H9 (cell line): Measurements from ENCODE around the gene SMCO4. TPM values are rescaled to one million over a fixed set of nuclear protein-coding genes. Genes with fewer than 3 reads are reported as not detected.

Source experiments
- DNase-seq: peaks from one replicate; pipeline ENCODE4 v3.0.0-alpha.2; 2017
- H2AFZ ChIP-seq: one replicate; pipeline ENCODE4 v1.6.1; 2013; ENCODE audit warnings: mild to moderate bottlenecking, low read length, control low read depth, moderate library complexity
- H2AK5ac ChIP-seq: 2 replicates; pipeline ENCODE4 v1.6.1; 2013; ENCODE audit warnings: low read length, control low read depth, mixed read lengths; ENCODE audit not compliant: insufficient read length
- H2BK120ac ChIP-seq: one replicate; pipeline ENCODE4 v1.6.1; 2013; ENCODE audit warnings: low read depth, mild to moderate bottlenecking, low read length, control low read depth, inconsistent platforms; ENCODE audit not compliant: poor library complexity, severe bottlenecking
- H2BK12ac ChIP-seq: 2 replicates; pipeline ENCODE4 v1.6.1; 2013; ENCODE audit warnings: low read length, control low read depth, mixed read lengths, low read depth; ENCODE audit not compliant: insufficient read length
- H2BK15ac ChIP-seq: 2 replicates; pipeline ENCODE4 v1.6.1; 2013; ENCODE audit warnings: low read depth, low read length, control low read depth
- H2BK20ac ChIP-seq: one replicate; pipeline ENCODE4 v1.6.1; 2013; ENCODE audit warnings: low read depth, mild to moderate bottlenecking, low read length, control low read depth, inconsistent platforms; ENCODE audit not compliant: poor library complexity, severe bottlenecking
- H2BK5ac ChIP-seq: 2 replicates; pipeline ENCODE4 v1.6.1; 2013; ENCODE audit warnings: low read length, control low read depth, mixed read lengths; ENCODE audit not compliant: insufficient read length
- H3K14ac ChIP-seq: 2 replicates; pipeline ENCODE4 v1.6.1; 2013; ENCODE audit warnings: low read length, control low read depth; ENCODE audit not compliant: insufficient read depth
- H3K18ac ChIP-seq: 2 replicates; pipeline ENCODE4 v1.6.1; 2013; ENCODE audit warnings: low read depth, mild to moderate bottlenecking, mixed read lengths, low read length, control low read depth; ENCODE audit not compliant: insufficient read length
- H3K23ac ChIP-seq: 2 replicates; pipeline ENCODE4 v1.6.1; 2013; ENCODE audit warnings: low read length, control low read depth, mixed read lengths, low read depth; ENCODE audit not compliant: insufficient read length
- H3K23me2 ChIP-seq: 2 replicates; pipeline ENCODE4 v1.6.1; 2013; ENCODE audit warnings: low read depth, mild to moderate bottlenecking, mixed read lengths, low read length, control low read depth; ENCODE audit not compliant: insufficient read length, poor library complexity, severe bottlenecking
- H3K27ac ChIP-seq: 2 replicates; pipeline ENCODE4 v1.5.1; 2013; ENCODE audit warnings: low read length, control low read depth, mixed read lengths, low read depth; ENCODE audit not compliant: insufficient read length
- H3K27me3 ChIP-seq: 2 replicates; pipeline ENCODE4 v1.6.1; 2013; ENCODE audit warnings: low read length, control low read depth, inconsistent platforms; ENCODE audit not compliant: insufficient read depth
- H3K4ac ChIP-seq: 2 replicates; pipeline ENCODE4 v1.6.1; 2013; ENCODE audit warnings: low read depth, mild to moderate bottlenecking, control low read depth, inconsistent platforms, low read length, moderate library complexity
- H3K4me1 ChIP-seq: 2 replicates; pipeline ENCODE4 v1.6.1; 2013; ENCODE audit warnings: low read length, control low read depth, inconsistent platforms; ENCODE audit not compliant: insufficient read depth
- H3K4me2 ChIP-seq: 2 replicates; pipeline ENCODE4 v1.6.1; 2013; ENCODE audit warnings: low read length, control low read depth, mixed read lengths; ENCODE audit not compliant: insufficient read length, insufficient read depth
- H3K56ac ChIP-seq: 2 replicates; pipeline ENCODE4 v1.6.1; 2013; ENCODE audit warnings: low read depth, mild to moderate bottlenecking, mixed read lengths, low read length, control low read depth; ENCODE audit not compliant: insufficient read length
- H3K79me1 ChIP-seq: 2 replicates; pipeline ENCODE4 v1.6.1; 2013; ENCODE audit warnings: low read depth, mild to moderate bottlenecking, moderate library complexity, low read length, control low read depth, inconsistent platforms; ENCODE audit not compliant: insufficient read depth, poor library complexity, severe bottlenecking
- H3K79me2 ChIP-seq: 2 replicates; pipeline ENCODE4 v1.6.1; 2013; ENCODE audit warnings: low read length, control low read depth, inconsistent platforms; ENCODE audit not compliant: insufficient read depth
- H3K9ac ChIP-seq: 2 replicates; pipeline ENCODE4 v1.6.1; 2013; ENCODE audit warnings: low read length, control low read depth, mixed read lengths; ENCODE audit not compliant: insufficient read length; ENCODE audit errors: extremely low read depth
- H3K9me3 ChIP-seq: one replicate; pipeline ENCODE4 v1.6.1; 2013; ENCODE audit warnings: low read depth, low read length, inconsistent platforms; ENCODE audit not compliant: control insufficient read depth
- H3T11ph ChIP-seq: one replicate; pipeline ENCODE4 v1.6.1; 2013; ENCODE audit warnings: mild to moderate bottlenecking, low read length, control low read depth, inconsistent platforms
- H4K20me1 ChIP-seq: one replicate; pipeline ENCODE4 v1.6.1; 2013; ENCODE audit not compliant: control insufficient read depth, insufficient read length, insufficient read depth
- H4K5ac ChIP-seq: 2 replicates; pipeline ENCODE4 v1.6.1; 2013; ENCODE audit warnings: low read depth, mild to moderate bottlenecking, mixed read lengths, low read length, control low read depth; ENCODE audit not compliant: insufficient read length
- H4K8ac ChIP-seq: replicated peaks from 2 replicates; pipeline ENCODE4 v1.6.1; 2013; ENCODE audit warnings: low read length, control low read depth, mixed read lengths, low read depth; ENCODE audit not compliant: insufficient read length
- H4K91ac ChIP-seq: 2 replicates; pipeline ENCODE4 v1.6.1; 2013; ENCODE audit warnings: low read depth, mild to moderate bottlenecking, moderate library complexity, mixed read lengths, low read length, control low read depth; ENCODE audit not compliant: insufficient read length
- H3K27ac Mint-ChIP-seq, 3 experiments: 2 replicates in 2 of 3; 3 replicates in 1 of 3; pipeline ENCODE4 v1.8.0; 2020 to 2021; ENCODE audit warnings: mixed read lengths in 3 of 3, mild to moderate bottlenecking in 1 of 3, moderate library complexity in 1 of 3
- H3K27me3 Mint-ChIP-seq: 2 replicates; pipeline ENCODE4 v1.8.0; 2021; ENCODE audit warnings: low read depth, mild to moderate bottlenecking, moderate library complexity, mixed read lengths
- H3K36me3 Mint-ChIP-seq, 3 experiments: 2 replicates in 2 of 3; 3 replicates in 1 of 3; pipeline ENCODE4 v1.8.0; 2020 to 2021; ENCODE audit warnings: low read depth in 3 of 3, mixed read lengths in 3 of 3; ENCODE audit not compliant: insufficient read depth in 1 of 3
- H3K4me1 Mint-ChIP-seq, 2 experiments: 2 replicates each; pipeline ENCODE4 v1.8.0; 2020; ENCODE audit warnings: mixed read lengths in 2 of 2
- H3K4me3 Mint-ChIP-seq, 2 experiments: 2 replicates in 1 of 2; 3 replicates in 1 of 2; pipeline ENCODE4 v1.8.0; 2020 to 2021; ENCODE audit warnings: mild to moderate bottlenecking in 2 of 2, mixed read lengths in 2 of 2, moderate library complexity in 1 of 2
- H3K9me3 Mint-ChIP-seq, 2 experiments: 2 replicates in 1 of 2; 3 replicates in 1 of 2; pipeline ENCODE4 v1.8.0; 2020; ENCODE audit warnings: mild to moderate bottlenecking in 2 of 2, mixed read lengths in 2 of 2, moderate library complexity in 1 of 2
- CTCF ChIP-seq: fragments of 200-600 bp; sonication (generic); conservative IDR thresholded peaks from 3 replicates; pipeline ENCODE4 v1.8.0; 2021; ENCODE audit warnings: antibody characterized with exemption, mild to moderate bottlenecking
- WGBS: extraction: QIAGEN DNeasy Blood & Tissue Kit; methylation state at CpG from one replicate; pipeline ENCODE4 v1.1.7; 2013; ENCODE audit warnings: missing lambda C conversion rate, low lambda C conversion rate, mixed read lengths; ENCODE audit not compliant: insufficient read length; ENCODE audit errors: extremely low coverage; 5-methylcytosine and 5-hydroxymethylcytosine counted together
- total RNA-seq: library from RNA; stranded (reverse); gene quantifications from 2 replicates; pipeline ENCODE4 v1.2.1, GENCODE V29; 2021

The SMCO4 gene
- total RNA-seq, 1 experiment from 2014 or later = 35.6 TPM

- H3K56ac ChIP-seq = no peak overlapping the region
- peaks cover 4 to 7% of the 10 kb centered on the region in 2 experiments for H3K4me1 Mint-ChIP-seq
- no peaks in the 10 kb centered on the region for H4K20me1 ChIP-seq
- no peak for TF ChIP-seq CTCF
- DNase-seq = no peak
- no peaks in the 10 kb centered on the region for H3K4me1 ChIP-seq
- H3K9ac ChIP-seq = no peak overlapping the region
- no peak overlapping the region for H3K27ac ChIP-seq
- H2AFZ ChIP-seq = no peak overlapping the region
- peaks cover 0 to under 1% of the 10 kb centered on the region in 2 experiments; a peak in 2 of 5 replicates for H3K9me3 Mint-ChIP-seq
- no peak overlapping the region for H3K14ac ChIP-seq
- no peak overlapping the region for H2BK20ac ChIP-seq
- H2AK5ac ChIP-seq = no peak overlapping the region
- no peaks in the 10 kb centered on the region for H3K79me1 ChIP-seq
- H3K36me3 Mint-ChIP-seq = no peaks in the 10 kb centered on the region
- H3K27me3 Mint-ChIP-seq = no peaks in the 10 kb centered on the region
- H4K8ac ChIP-seq = no peak overlapping the region
- H3K27me3 ChIP-seq = no peaks in the 10 kb centered on the region
- no peak overlapping the region for H3K4me2 ChIP-seq
- no peak overlapping the region for H2BK120ac ChIP-seq
- no peak overlapping the region for H3K27ac Mint-ChIP-seq
- no peak overlapping the region for H3K4me3 Mint-ChIP-seq
- H3K18ac ChIP-seq = no peak overlapping the region
- H2BK5ac ChIP-seq = no peak overlapping the region
- H3K23ac ChIP-seq = no peak overlapping the region
- no peak overlapping the region for H4K5ac ChIP-seq
- H3K9me3 ChIP-seq = no peaks in the 10 kb centered on the region
- H2BK15ac ChIP-seq = no peak overlapping the region
- H3K4ac ChIP-seq = no peak overlapping the region
- no peak overlapping the region for H3T11ph ChIP-seq
- no peaks in the 10 kb centered on the region for H3K79me2 ChIP-seq
- no CpG with 5 or more reads among the region's 1 CpG for WGBS
- no peak overlapping the region for H2BK12ac ChIP-seq
- no peaks in the 10 kb centered on the region for H3K23me2 ChIP-seq
- H4K91ac ChIP-seq = no peak overlapping the region
These were observed 30.0 kb upstream of the SMCO4 start for GRCh38 chr11:93573184-93573583.
